ENCODE measurements around the gene M6PR.

DNA sequence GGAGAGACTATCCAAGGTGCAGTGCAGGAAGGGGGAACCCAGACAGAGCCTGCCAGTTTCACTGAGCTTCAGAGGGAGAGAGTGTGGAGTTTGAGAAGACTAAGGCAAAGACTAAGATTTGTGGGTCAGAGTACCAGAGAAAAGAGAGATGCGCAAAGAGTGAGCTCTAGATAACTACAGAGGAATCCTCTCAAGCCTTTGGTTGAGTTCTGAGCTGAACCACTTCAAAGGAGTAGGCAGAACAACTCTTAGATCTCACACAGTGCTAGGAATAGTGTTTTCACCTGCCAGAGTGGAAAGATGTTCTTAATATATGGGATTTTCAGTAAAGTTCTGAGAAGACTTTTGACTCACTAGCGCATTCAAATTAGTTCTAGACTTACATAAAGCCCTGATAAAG is 10.7 kb upstream of the M6PR start:
- TF ChIP-seq POLR2A (IDR thresholded peaks at IDR 0.05; ENCODE audit: low read length), result no peak
- no peak for TF ChIP-seq GATA1 (IDR thresholded peaks at IDR 0.05; ENCODE audit: low read depth, low read length)
